Smooth muscle cell (in vitro differentiated cells): ENCODE results near the gene MERTK. TPM values are rescaled to one million over a fixed set of nuclear protein-coding genes. Genes with fewer than 3 reads are reported as not detected.
A peak's percentile ranks its signal among the peaks of the same experiment; 100 is the strongest.

Experiments
- DNase-seq: peaks from one replicate; lab custom pipeline; 2025; ENCODE audit not compliant: unreplicated experiment; lab: John Stamatoyannopoulos, UW
- H2AFZ ChIP-seq: fragments of 200-600 bp; sonication (generic); 2 replicates; pipeline ENCODE4 v1.6.0; 2016; ENCODE audit warnings: antibody characterized with exemption, low read depth, mild to moderate bottlenecking
- H3F3A ChIP-seq: fragments of 200-600 bp; sonication (generic); 2 replicates; pipeline ENCODE4 v1.6.0; 2017; ENCODE audit warnings: antibody characterized with exemption, low read depth
- H3K27ac ChIP-seq: fragments of 200-600 bp; sonication (generic); 2 replicates; pipeline ENCODE4 v1.5.1; 2016; ENCODE audit warnings: low read depth, mild to moderate bottlenecking
- H3K27me3 ChIP-seq: fragments of 200-600 bp; sonication (generic); 2 replicates; pipeline ENCODE4 v1.6.1; 2016; ENCODE audit warnings: low read depth, mild to moderate bottlenecking
- H3K36me3 ChIP-seq: fragments of 200-600 bp; sonication (generic); 2 replicates; pipeline ENCODE4 v1.5.1; 2016; ENCODE audit warnings: low read depth
- H3K4me1 ChIP-seq: fragments of 200-600 bp; sonication (generic); 2 replicates; pipeline ENCODE4 v1.5.1; 2016; ENCODE audit warnings: low read depth
- H3K4me2 ChIP-seq: fragments of 200-600 bp; sonication (generic); 2 replicates; pipeline ENCODE4 v1.6.0; 2016; ENCODE audit warnings: mild to moderate bottlenecking
- H3K4me3 ChIP-seq: fragments of 200-600 bp; sonication (generic); 2 replicates; pipeline ENCODE4 v1.5.1; 2016; ENCODE audit warnings: mild to moderate bottlenecking
- H3K79me2 ChIP-seq: fragments of 200-600 bp; sonication (generic); 2 replicates; pipeline ENCODE4 v1.6.0; 2016; ENCODE audit warnings: low read depth, mild to moderate bottlenecking
- H3K9ac ChIP-seq: fragments of 200-600 bp; sonication (generic); 2 replicates; pipeline ENCODE4 v1.6.0; 2016; ENCODE audit warnings: low read depth
- H3K9me3 ChIP-seq: fragments of 200-600 bp; sonication (generic); replicated peaks from 2 replicates; pipeline ENCODE4 v1.5.1; 2016; ENCODE audit warnings: low read depth
- H4K20me1 ChIP-seq: fragments of 200-600 bp; sonication (generic); 2 replicates; pipeline ENCODE4 v1.6.0; 2016; ENCODE audit warnings: low read depth
- CTCF ChIP-seq: fragments of 200-600 bp; sonication (generic); IDR thresholded peaks from 2 replicates; pipeline ENCODE4 v1.5.1; 2017; ENCODE audit warnings: borderline replicate concordance, mild to moderate bottlenecking, antibody characterized with exemption; ENCODE audit not compliant: insufficient read depth, poor library complexity, severe bottlenecking
- WGBS: methylation state at CpG from one replicate; pipeline ENCODE4 v1.1.7; 2016; ENCODE audit warnings: low lambda C conversion rate; 5-methylcytosine and 5-hydroxymethylcytosine counted together
- polyA plus RNA-seq: library from polyadenylated mRNA; unstranded; fragments of >200 nt; fragmentation: Nextera tagmentation; extraction: Ambion mirVana; gene quantifications from 2 replicates; pipeline ENCODE4 v1.2.1, GENCODE V29; 2016
- total RNA-seq: library from RNA; depleted of rRNA; stranded (reverse); fragments of >200 nt; gene quantifications from 2 replicates; pipeline ENCODE4 v1.2.3, GENCODE V29; 2014

Gene MERTK
- total and polyA plus RNA-seq, 2 experiments from 2014 or later = 5.1 to 9.4 TPM

GRCh38 chr2:112020561-112020960 is 122.2 kb downstream of the MERTK start:
- no peaks in the 10 kb centered on the region for H4K20me1 ChIP-seq
- WGBS = 69% methylated on average over 3 of the region's 3 CpGs
- H3K27me3 ChIP-seq = no peaks in the 10 kb centered on the region
- H3F3A ChIP-seq = no peaks in the 10 kb centered on the region
- H3K4me1 ChIP-seq = no peaks in the 10 kb centered on the region
- H3K36me3 ChIP-seq = no peaks in the 10 kb centered on the region
- H3K27ac ChIP-seq = no peak overlapping the region
- DNase-seq = no peak
- H3K4me3 ChIP-seq = no peak overlapping the region
- TF ChIP-seq CTCF = peak; percentile 3
- H3K9me3 ChIP-seq = no peaks in the 10 kb centered on the region
- H3K9ac ChIP-seq = no peak overlapping the region
- H3K4me2 ChIP-seq = no peak overlapping the region
- H3K79me2 ChIP-seq = no peaks in the 10 kb centered on the region
- no peak overlapping the region for H2AFZ ChIP-seq

GRCh38 chr2:112021290-112021689 is 122.9 kb downstream of the MERTK start:
- Histone ChIP-seq H4K20me1 (no peaks in the 10 kb centered on the region), H3K79me2 (no peaks in the 10 kb centered on the region), H3K4me1 (no peaks in the 10 kb centered on the region), H3K9me3 (no peaks in the 10 kb centered on the region), H3K27me3 (no peaks in the 10 kb centered on the region), H3K4me2 (peak overlapping the region; percentile 19), H3K4me3 (no peak overlapping the region), H3K9ac (no peak overlapping the region), H2AFZ (no peak overlapping the region), H3K36me3 (no peaks in the 10 kb centered on the region), H3F3A (no peaks in the 10 kb centered on the region), H3K27ac (no peak overlapping the region)
- no peak for DNase-seq
- no peak for TF ChIP-seq CTCF
- 71% methylated on average over 10 of the region's 10 CpGs for WGBS

- no peaks in the 10 kb centered on the region for H3F3A ChIP-seq
- no peaks in the 10 kb centered on the region for H4K20me1 ChIP-seq
- H3K9ac ChIP-seq = no peak overlapping the region
- no peaks in the 10 kb centered on the region for H3K9me3 ChIP-seq
- no peaks in the 10 kb centered on the region for H3K79me2 ChIP-seq
- H3K27ac ChIP-seq = no peak overlapping the region
- no peaks in the 10 kb centered on the region for H3K27me3 ChIP-seq
- TF ChIP-seq CTCF = no peak
- no peaks in the 10 kb centered on the region for H3K36me3 ChIP-seq
- no peaks in the 10 kb centered on the region for H3K4me1 ChIP-seq
- H3K4me3 ChIP-seq = no peak overlapping the region
- H2AFZ ChIP-seq = no peak overlapping the region
- WGBS = 69% methylated on average over 8 of the region's 8 CpGs
- no peak overlapping the region for H3K4me2 ChIP-seq
- DNase-seq = no peak
These were observed 123.4 kb downstream of the MERTK start for GRCh38 chr2:112021781-112022231.

- Histone ChIP-seq H3K36me3 (no peaks in the 10 kb centered on the region), H3K9me3 (no peaks in the 10 kb centered on the region), H3K9ac (no peak overlapping the region), H3K27ac (no peak overlapping the region), H3K4me2 (no peak overlapping the region), H3K4me1 (no peaks in the 10 kb centered on the region), H2AFZ (no peak overlapping the region), H3K4me3 (no peak overlapping the region), H3K27me3 (no peaks in the 10 kb centered on the region), H3F3A (no peaks in the 10 kb centered on the region), H4K20me1 (no peaks in the 10 kb centered on the region), H3K79me2 (no peaks in the 10 kb centered on the region)
- no peak for DNase-seq
- 96% methylated on average over 5 of the region's 5 CpGs for WGBS
- no peak for TF ChIP-seq CTCF
These were observed 125.3 kb downstream of the MERTK start for GRCh38 chr2:112023707-112024106.
